Measurements from ENCODE around the gene FOXA1.

The FOXA1 gene

GRCh38 chr14:37594971-37595808, at the start of gene FOXA1, which contains the start of gene TTC6:
FOXA1 (minus strand) TSS chr14:37595249; CDS start chr14:37594972, 277 bp downstream.
TTC6 (plus strand) TSS chr14:37595629; CDS start chr14:37622065, 26,436 bp downstream.
- DNase-seq (ENCODE audit: low spot score): no peak

- DNase-seq (ENCODE audit: low spot score): no peak
Observed at GRCh38 chr14:37643701-37644100, 48.7 kb upstream of the FOXA1 start.

GRCh38 chr14:37642125-37642524, 47.1 kb upstream of the FOXA1 start:
- no peak for DNase-seq (ENCODE audit: low spot score)

GRCh38 chr14:37641117-37641516, 46.1 kb upstream of the FOXA1 start:
- DNase-seq (ENCODE audit: low spot score): no peak

- DNase-seq (ENCODE audit: low spot score): no peak
Observed at GRCh38 chr14:37638599-37638998, 43.5 kb upstream of the FOXA1 start.

- no peak for DNase-seq (ENCODE audit: low spot score)
Observed at GRCh38 chr14:37637341-37637740, 42.3 kb upstream of the FOXA1 start.

- DNase-seq (ENCODE audit: low spot score): no peak
Observed at GRCh38 chr14:37625597-37626595, 30.8 kb upstream of the FOXA1 start.

GRCh38 chr14:37623971-37624370, 28.9 kb upstream of the FOXA1 start:
- DNase-seq (ENCODE audit: low spot score): no peak

GRCh38 chr14:37623426-37623951, 28.4 kb upstream of the FOXA1 start:
- DNase-seq (ENCODE audit: low spot score): no peak

- no peak for DNase-seq (ENCODE audit: low spot score)
Observed at GRCh38 chr14:37622231-37622923, 27.3 kb upstream of the FOXA1 start.

GRCh38 chr14:37620856-37621255, 25.8 kb upstream of the FOXA1 start:
- DNase-seq (ENCODE audit: low spot score): no peak

- no peak for DNase-seq (ENCODE audit: low spot score)
Observed at GRCh38 chr14:37618498-37619028, 23.5 kb upstream of the FOXA1 start.

- DNase-seq (ENCODE audit: low spot score): no peak
Observed at GRCh38 chr14:37617864-37618365, 22.9 kb upstream of the FOXA1 start.

GRCh38 chr14:37616853-37617252, 21.8 kb upstream of the FOXA1 start:
- no peak for DNase-seq (ENCODE audit: low spot score)

GRCh38 chr14:37615582-37616289, 20.7 kb upstream of the FOXA1 start:
- DNase-seq (ENCODE audit: low spot score): no peak

- no peak for DNase-seq (ENCODE audit: low spot score)
Observed at GRCh38 chr14:37610945-37611523, 16.0 kb upstream of the FOXA1 start.

- DNase-seq (ENCODE audit: low spot score): no peak
Observed at GRCh38 chr14:37608649-37609048, 13.6 kb upstream of the FOXA1 start.

- DNase-seq (ENCODE audit: low spot score): no peak
Observed at GRCh38 chr14:37606678-37607077, 11.6 kb upstream of the FOXA1 start.

- DNase-seq (ENCODE audit: low spot score): no peak
Observed at GRCh38 chr14:37603688-37604251, 8.7 kb upstream of the FOXA1 start.

Data from cerebellar cortex (tissue), 1 donor.